KOPT-K1 (cell line): Measurements from ENCODE around the gene TAF4B.
"Not testable (repeated sequence)": the region's sequence is repeated elsewhere in the genome, so short reads cannot be mapped to it uniquely, and the experiment has no call there.

Source experiments
- H3K27ac ChIP-seq: fragments of 200-600 bp; sonication (generic); 2 replicates; pipeline ENCODE4 v1.5.1; 2016; ENCODE audit warnings: antibody characterized with exemption, mild to moderate bottlenecking, low read depth, low read length; ENCODE audit not compliant: poor library complexity, severe bottlenecking
- H3K36me3 ChIP-seq: fragments of 200-600 bp; sonication (generic); 2 replicates; pipeline ENCODE4 v1.5.1; 2017; ENCODE audit warnings: antibody characterized with exemption, mild to moderate bottlenecking, low read length, moderate library complexity; ENCODE audit not compliant: insufficient read depth
- H3K9me3 ChIP-seq: fragments of 200-600 bp; sonication (generic); 2 replicates; pipeline ENCODE4 v1.5.1; 2017; ENCODE audit warnings: antibody characterized with exemption, low read length, mild to moderate bottlenecking; ENCODE audit not compliant: insufficient read depth, poor library complexity, severe bottlenecking

Gene TAF4B

GRCh38 chr18:26262156-26262555, 35.9 kb downstream of the TAF4B start:
- Histone ChIP-seq H3K9me3 (peaks cover 21% of the 10 kb centered on the region), H3K36me3 (peaks cover under 1% of the 10 kb centered on the region), H3K27ac (no peak overlapping the region)

- no peak overlapping the region for H3K27ac ChIP-seq
- no peaks in the 10 kb centered on the region for H3K9me3 ChIP-seq
- H3K36me3 ChIP-seq = peaks cover 30% of the 10 kb centered on the region
These were observed 41.2 kb downstream of the TAF4B start for GRCh38 chr18:26267357-26267930.

GRCh38 chr18:26268454-26268853, 42.2 kb downstream of the TAF4B start:
- peaks cover 33% of the 10 kb centered on the region for H3K36me3 ChIP-seq
- no peaks in the 10 kb centered on the region for H3K9me3 ChIP-seq
- no peak overlapping the region for H3K27ac ChIP-seq

- Histone ChIP-seq H3K36me3 (peaks cover 57% of the 10 kb centered on the region), H3K9me3 (no peaks in the 10 kb centered on the region), H3K27ac (no peak overlapping the region)
These were observed 45.8 kb downstream of the TAF4B start for GRCh38 chr18:26271917-26272549.

- H3K27ac ChIP-seq = no peak overlapping the region
- peaks cover 71% of the 10 kb centered on the region for H3K36me3 ChIP-seq
- peaks cover 20% of the 10 kb centered on the region for H3K9me3 ChIP-seq
These were observed 51.1 kb downstream of the TAF4B start for GRCh38 chr18:26277374-26277773.

GRCh38 chr18:26279428-26279827, 53.2 kb downstream of the TAF4B start:
- H3K36me3 ChIP-seq = peaks cover 84% of the 10 kb centered on the region
- H3K9me3 ChIP-seq = peaks cover 20% of the 10 kb centered on the region
- H3K27ac ChIP-seq = no peak overlapping the region

GRCh38 chr18:26286008-26286407, 59.8 kb downstream of the TAF4B start:
- Histone ChIP-seq H3K27ac (no peak overlapping the region), H3K36me3 (peaks cover 53% of the 10 kb centered on the region)

GRCh38 chr18:26287644-26288043, 61.4 kb downstream of the TAF4B start:
- Histone ChIP-seq H3K36me3 (peaks cover 54% of the 10 kb centered on the region), H3K9me3 (no peaks in the 10 kb centered on the region), H3K27ac (no peak overlapping the region)

More at GRCh38 chr18:26286008-26286407, 59.8 kb downstream of the TAF4B start:
- H3K9me3 ChIP-seq = no peaks in the 10 kb centered on the region

- Histone ChIP-seq H3K9me3 (no peaks in the 10 kb centered on the region), H3K36me3 (peaks cover 53% of the 10 kb centered on the region), H3K27ac (no peak overlapping the region)
These were observed 64.1 kb downstream of the TAF4B start for GRCh38 chr18:26290385-26290784.

- Histone ChIP-seq H3K36me3 (peaks cover 32% of the 10 kb centered on the region), H3K27ac (no peak overlapping the region), H3K9me3 (no peaks in the 10 kb centered on the region)
These were observed 67.7 kb downstream of the TAF4B start for GRCh38 chr18:26293982-26294381.

- Histone ChIP-seq H3K36me3 (peaks cover 22% of the 10 kb centered on the region), H3K9me3 (no peaks in the 10 kb centered on the region), H3K27ac (no peak overlapping the region)
These were observed 71.9 kb downstream of the TAF4B start for GRCh38 chr18:26298107-26298506.

GRCh38 chr18:26301681-26302080, 75.4 kb downstream of the TAF4B start:
- Histone ChIP-seq H3K9me3 (no peaks in the 10 kb centered on the region), H3K27ac (no peak overlapping the region), H3K36me3 (peaks cover 4% of the 10 kb centered on the region; the same call in 1 of the 2 replicates)

GRCh38 chr18:26303222-26303621, 77.0 kb downstream of the TAF4B start:
- not testable (repeated sequence) for H3K36me3 ChIP-seq, H3K27ac ChIP-seq, H3K9me3 ChIP-seq

GRCh38 chr18:26304511-26304910, 78.3 kb downstream of the TAF4B start:
- H3K9me3 ChIP-seq = no peaks in the 10 kb centered on the region
- no peaks in the 10 kb centered on the region for H3K36me3 ChIP-seq
- no peak overlapping the region for H3K27ac ChIP-seq

GRCh38 chr18:26307161-26307773, 81.0 kb downstream of the TAF4B start:
- Histone ChIP-seq H3K36me3 (no peaks in the 10 kb centered on the region), H3K9me3 (no peaks in the 10 kb centered on the region), H3K27ac (no peak overlapping the region)

GRCh38 chr18:26309281-26309680, 83.0 kb downstream of the TAF4B start:
- Histone ChIP-seq H3K36me3 (no peaks in the 10 kb centered on the region), H3K9me3 (no peaks in the 10 kb centered on the region), H3K27ac (no peak overlapping the region)
